Measurements from ENCODE around the gene NOP9. TPM values are rescaled to one million over a fixed set of nuclear protein-coding genes. Genes with fewer than 3 reads are reported as not detected.
A peak's percentile ranks its signal among the peaks of the same experiment; 100 is the strongest.

NOP9 gene
- total RNA-seq, 1 donor from 2014 or later: 14.8 TPM

DNA sequence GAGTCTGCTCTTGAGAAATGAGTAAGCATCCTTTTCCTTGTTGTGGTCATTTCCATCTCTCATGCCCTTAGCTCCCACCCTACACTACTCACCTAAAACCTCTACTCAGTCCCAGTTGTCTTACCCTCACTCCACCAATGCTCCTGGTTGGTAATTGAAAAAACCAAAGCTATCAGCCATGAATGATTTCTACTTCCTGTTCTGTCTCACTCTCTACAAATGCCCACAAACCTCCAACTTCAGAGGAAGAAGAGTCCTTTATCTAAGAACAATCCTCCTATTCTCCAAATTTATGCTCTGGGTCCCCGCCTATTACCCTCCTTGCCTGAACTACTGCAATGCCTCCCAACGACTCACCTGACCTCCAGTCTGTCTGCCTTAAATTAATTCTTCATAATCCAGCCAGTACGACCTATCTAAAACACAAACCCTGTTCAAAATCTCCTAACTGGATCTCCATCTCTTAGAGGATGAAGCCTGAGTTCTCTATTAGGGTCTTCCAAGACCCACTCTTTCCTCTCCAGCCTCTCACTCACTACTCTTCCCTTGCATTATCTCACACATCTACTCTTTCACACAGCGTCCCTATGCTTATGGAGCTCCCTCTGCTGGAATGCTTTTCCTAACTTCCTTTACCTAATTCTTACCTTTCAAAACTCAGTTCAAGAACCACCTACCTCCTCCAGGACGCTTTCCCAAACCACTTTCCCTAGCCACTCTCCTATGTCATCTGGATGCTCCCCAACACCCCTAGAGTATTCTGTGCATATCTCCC, 2.3 kb upstream of the NOP9 start:
- Histone ChIP-seq H3K27ac (no peak overlapping the region), H3K9ac (no peak overlapping the region), H4K20me1 (ENCODE audit: low read depth) (no peaks in the 10 kb centered on the region), H3K4me1 (peaks cover 16% of the 10 kb centered on the region), H3K4me3 (no peak overlapping the region), H3K79me2 (ENCODE audit: low read depth) (peaks cover 17% of the 10 kb centered on the region), H3K27me3 (no peaks in the 10 kb centered on the region), H3K36me3 (no peaks in the 10 kb centered on the region), H3K4me2 (no peak overlapping the region), H2AFZ (replicated peaks) (no peak overlapping the region), H3K9me3 (ENCODE audit: low read depth) (no peaks in the 10 kb centered on the region), H3F3A (ENCODE audit: low read depth) (peaks cover 12% of the 10 kb centered on the region)
- peaks cover 2% of the 10 kb centered on the region for H3K27me3 Mint-ChIP-seq (ENCODE audit: insufficient read depth, low read depth)
- peaks cover 25% of the 10 kb centered on the region for H3K4me1 Mint-ChIP-seq
- peak overlapping the region; percentile 67 for H3K4me3 Mint-ChIP-seq
- peak; percentile 59 for DNase-seq (ENCODE audit: low spot score)
- H3K9me3 Mint-ChIP-seq: no peaks in the 10 kb centered on the region
- TF ChIP-seq EZH2 (IDR thresholded peaks at IDR 0.05): no peak
- TF ChIP-seq, protein P1, sequence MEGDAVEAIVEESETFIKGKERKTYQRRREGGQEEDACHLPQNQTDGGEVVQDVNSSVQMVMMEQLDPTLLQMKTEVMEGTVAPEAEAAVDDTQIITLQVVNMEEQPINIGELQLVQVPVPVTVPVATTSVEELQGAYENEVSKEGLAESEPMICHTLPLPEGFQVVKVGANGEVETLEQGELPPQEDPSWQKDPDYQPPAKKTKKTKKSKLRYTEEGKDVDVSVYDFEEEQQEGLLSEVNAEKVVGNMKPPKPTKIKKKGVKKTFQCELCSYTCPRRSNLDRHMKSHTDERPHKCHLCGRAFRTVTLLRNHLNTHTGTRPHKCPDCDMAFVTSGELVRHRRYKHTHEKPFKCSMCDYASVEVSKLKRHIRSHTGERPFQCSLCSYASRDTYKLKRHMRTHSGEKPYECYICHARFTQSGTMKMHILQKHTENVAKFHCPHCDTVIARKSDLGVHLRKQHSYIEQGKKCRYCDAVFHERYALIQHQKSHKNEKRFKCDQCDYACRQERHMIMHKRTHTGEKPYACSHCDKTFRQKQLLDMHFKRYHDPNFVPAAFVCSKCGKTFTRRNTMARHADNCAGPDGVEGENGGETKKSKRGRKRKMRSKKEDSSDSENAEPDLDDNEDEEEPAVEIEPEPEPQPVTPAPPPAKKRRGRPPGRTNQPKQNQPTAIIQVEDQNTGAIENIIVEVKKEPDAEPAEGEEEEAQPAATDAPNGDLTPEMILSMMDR (IDR thresholded peaks at IDR 0.05): peak; percentile 55
- peaks cover 5% of the 10 kb centered on the region for H3K36me3 Mint-ChIP-seq
- no peak overlapping the region for H3K27ac Mint-ChIP-seq

DNA sequence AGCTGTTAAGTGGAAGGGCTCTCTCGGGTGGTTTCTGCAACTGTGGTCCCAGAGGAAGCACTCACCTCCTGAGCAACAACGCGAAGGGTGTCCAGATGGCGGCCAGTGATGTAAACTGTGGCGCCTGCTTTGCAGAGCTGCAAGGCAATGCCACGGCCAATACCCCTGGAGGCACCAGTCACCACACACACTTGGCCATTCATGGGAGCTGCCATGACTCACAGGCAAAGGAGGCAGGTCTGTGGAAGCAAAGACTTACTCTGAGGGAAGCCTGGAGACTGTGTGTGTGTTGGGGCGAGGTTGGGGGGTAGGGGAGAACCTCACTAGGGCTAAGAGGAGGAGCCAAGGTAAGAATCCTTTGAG, 777 bp upstream of the NOP9 start:
- DNase-seq (ENCODE audit: low spot score): no peak
- H3K27me3 Mint-ChIP-seq (ENCODE audit: insufficient read depth, low read depth): peaks cover 2% of the 10 kb centered on the region
- H3K36me3 Mint-ChIP-seq: peaks cover 10% of the 10 kb centered on the region
- H3K36me3 ChIP-seq: no peaks in the 10 kb centered on the region
- peaks cover 12% of the 10 kb centered on the region for H3F3A ChIP-seq (ENCODE audit: low read depth)
- peaks cover 25% of the 10 kb centered on the region for H3K4me1 Mint-ChIP-seq
- H3K4me2 ChIP-seq: peak overlapping the region; percentile 86
- no peak overlapping the region for H3K27ac ChIP-seq
- peaks cover 16% of the 10 kb centered on the region for H3K4me1 ChIP-seq
- H3K4me3 Mint-ChIP-seq: peak overlapping the region; percentile 94
- H4K20me1 ChIP-seq (ENCODE audit: low read depth): no peaks in the 10 kb centered on the region
- peak overlapping the region; percentile 91 for H3K4me3 ChIP-seq
- H2AFZ ChIP-seq (replicated peaks): no peak overlapping the region
- no peaks in the 10 kb centered on the region for H3K9me3 ChIP-seq (ENCODE audit: low read depth)
- TF ChIP-seq EZH2phosphoT487 (IDR thresholded peaks at IDR 0.05): no peak
- TF ChIP-seq, protein P1 (IDR thresholded peaks at IDR 0.05): no peak
- TF ChIP-seq EZH2 (IDR thresholded peaks at IDR 0.05): no peak
- H3K9me3 Mint-ChIP-seq: no peaks in the 10 kb centered on the region
- H3K79me2 ChIP-seq (ENCODE audit: low read depth): peaks cover 17% of the 10 kb centered on the region
- H3K27ac Mint-ChIP-seq: peak overlapping the region; percentile 48
- peak overlapping the region; percentile 83 for H3K9ac ChIP-seq
- no peaks in the 10 kb centered on the region for H3K27me3 ChIP-seq

DNA sequence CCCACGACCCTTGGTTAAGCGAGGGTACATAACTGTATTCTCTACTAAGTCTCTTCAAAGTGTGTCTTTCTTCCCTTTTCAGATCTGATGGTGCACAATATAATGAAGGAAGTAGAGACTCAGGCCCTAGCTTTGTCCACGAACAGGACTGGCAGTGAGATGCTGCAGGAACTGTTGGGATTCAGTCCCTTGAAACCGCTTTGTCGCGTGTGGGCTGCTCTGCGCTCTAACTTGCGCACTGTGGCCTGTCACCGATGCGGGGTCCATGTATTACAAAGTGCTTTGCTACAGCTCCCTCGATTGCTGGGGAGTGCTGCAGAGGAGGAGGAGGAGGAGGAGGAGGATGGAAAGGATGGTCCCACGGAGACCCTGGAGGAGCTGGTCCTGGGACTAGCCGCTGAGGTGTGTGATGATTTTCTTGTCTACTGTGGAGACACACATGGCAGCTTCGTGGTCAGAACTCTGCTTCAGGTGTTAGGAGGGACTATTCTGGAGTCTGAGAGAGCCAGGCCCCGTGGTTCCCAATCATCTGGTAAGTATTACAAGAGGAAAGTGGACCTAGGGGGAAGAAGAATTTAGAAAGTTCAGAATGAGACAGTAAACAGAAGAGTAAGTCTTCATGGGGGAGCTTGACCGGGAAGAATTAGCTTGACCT, 803 bp downstream of the NOP9 start:
- Mint-ChIP-seq H3K4me1 (peaks cover 25% of the 10 kb centered on the region), H3K4me3 (peak overlapping the region; percentile 94), H3K36me3 (peaks cover 22% of the 10 kb centered on the region), H3K9me3 (no peaks in the 10 kb centered on the region), H3K27me3 (ENCODE audit: insufficient read depth, low read depth) (peaks cover 4% of the 10 kb centered on the region), H3K27ac (no peak overlapping the region)
- peaks cover 17% of the 10 kb centered on the region for H3K79me2 ChIP-seq (ENCODE audit: low read depth)
- peaks cover 12% of the 10 kb centered on the region for H3F3A ChIP-seq (ENCODE audit: low read depth)
- no peaks in the 10 kb centered on the region for H3K36me3 ChIP-seq
- H4K20me1 ChIP-seq (ENCODE audit: low read depth): no peaks in the 10 kb centered on the region
- TF ChIP-seq EZH2phosphoT487 (IDR thresholded peaks at IDR 0.05) (no peak), EZH2 (IDR thresholded peaks at IDR 0.05) (no peak)
- TF ChIP-seq, protein P1 (IDR thresholded peaks at IDR 0.05): no peak
- H3K4me2 ChIP-seq: peak overlapping the region; percentile 86
- H2AFZ ChIP-seq (replicated peaks): no peak overlapping the region
- H3K9ac ChIP-seq: peak overlapping the region; percentile 67
- H3K4me1 ChIP-seq: peaks cover 16% of the 10 kb centered on the region
- DNase-seq (ENCODE audit: low spot score): no peak
- no peaks in the 10 kb centered on the region for H3K27me3 ChIP-seq
- H3K9me3 ChIP-seq (ENCODE audit: low read depth): no peaks in the 10 kb centered on the region
- H3K4me3 ChIP-seq: peak overlapping the region; percentile 91
- H3K27ac ChIP-seq: no peak overlapping the region
